A673 (cell line): ENCODE measurements around the gene FBXL19. TPM values are rescaled to one million over a fixed set of nuclear protein-coding genes. Genes with fewer than 3 reads are reported as not detected.

Source experiments
- BruUV-seq: library from RNA; stranded (reverse); fragments of 400-500 nt; replicated peaks from 2 replicates; lab custom pipeline; 2021; lab: Mats Ljungman, UMichigan
- CTCF ChIA-PET: fragments of 300-600 bp; sonication (Branson Sonifier 250); formaldehyde crosslinking; loops from one replicate; lab custom pipeline; 2022; ENCODE audit warnings: antibody characterized with exemption; lab: Charles Lee
- POLR2A ChIA-PET: fragments of 300-600 bp; sonication (Branson Sonifier 250); formaldehyde crosslinking; loops from one replicate; lab custom pipeline; 2022; ENCODE audit warnings: antibody characterized with exemption; ENCODE audit not compliant: low non-redundant PET; lab: Charles Lee
- DNase-seq: peaks from one replicate; pipeline ENCODE4 v3.0.0-alpha.2; 2015; ENCODE audit warnings: low spot score
- H3K27ac ChIP-seq: fragments of 200-600 bp; sonication (generic); 2 replicates; pipeline ENCODE4 v1.5.1; 2016; ENCODE audit warnings: mixed run types, low read depth, mild to moderate bottlenecking, mixed read lengths, antibody characterized with exemption, low read length; ENCODE audit not compliant: poor library complexity, severe bottlenecking
- H3K27me3 ChIP-seq: fragments of 200-600 bp; sonication (generic); replicated peaks from 2 replicates; pipeline ENCODE4 v1.6.1; 2017; ENCODE audit warnings: mixed run types, low read depth, mild to moderate bottlenecking, mixed read lengths, antibody characterized with exemption, low read length; ENCODE audit not compliant: insufficient read depth, poor library complexity
- H3K36me3 ChIP-seq: fragments of 200-600 bp; sonication (generic); 2 replicates; pipeline ENCODE4 v1.6.1; 2016; ENCODE audit warnings: mixed run types, mild to moderate bottlenecking, mixed read lengths, antibody characterized with exemption, low read length; ENCODE audit not compliant: insufficient read depth, poor library complexity, severe bottlenecking
- H3K4me1 ChIP-seq: fragments of 200-600 bp; sonication (generic); 2 replicates; pipeline ENCODE4 v1.6.1; 2017; ENCODE audit warnings: mixed run types, mild to moderate bottlenecking, mixed read lengths, antibody characterized with exemption, low read length; ENCODE audit not compliant: insufficient read depth, poor library complexity, severe bottlenecking
- H3K4me3 ChIP-seq: fragments of 200-600 bp; sonication (generic); 2 replicates; pipeline ENCODE4 v1.5.1; 2016; ENCODE audit warnings: low read depth, mixed run types, mild to moderate bottlenecking, mixed read lengths, low read length; ENCODE audit not compliant: poor library complexity, severe bottlenecking
- H3K9me3 ChIP-seq: fragments of 200-600 bp; sonication (generic); 2 replicates; pipeline ENCODE4 v1.6.1; 2016; ENCODE audit warnings: mixed run types, low read depth, mild to moderate bottlenecking, mixed read lengths, antibody characterized with exemption, low read length; ENCODE audit not compliant: poor library complexity, severe bottlenecking
- EZH2 ChIP-seq: fragments of 200-600 bp; sonication (generic); IDR thresholded peaks from 2 replicates; pipeline ENCODE4 v1.6.1; 2017; ENCODE audit warnings: borderline replicate concordance, low read depth, mild to moderate bottlenecking, mixed read lengths, antibody characterized with exemption, low read length; ENCODE audit not compliant: poor library complexity, severe bottlenecking
- intact Hi-C: fragments of 100-400 bp; cut with micrococcal nuclease; formaldehyde crosslinking; loops from one replicate; pipeline ENCODE4 v1.10.0; 2022; ENCODE audit not compliant: unreplicated experiment
- total RNA-seq: library from RNA; stranded (reverse); gene quantifications from 2 replicates; pipeline ENCODE4 v1.2.3, GENCODE V29; 2021
- TF ChIP-seq, protein P1 (sequence below): fragments of 300-800, 200-600 bp; sonication (generic); conservative IDR thresholded peaks from 2 replicates; pipeline ENCODE4 v1.5.1; 2017; ENCODE audit warnings: low read depth, mild to moderate bottlenecking, antibody characterized with exemption, low read length, moderate library complexity, mixed read lengths

Gene FBXL19
- total RNA-seq, 1 experiment from 2014 or later, result 39.3 TPM

DNA sequence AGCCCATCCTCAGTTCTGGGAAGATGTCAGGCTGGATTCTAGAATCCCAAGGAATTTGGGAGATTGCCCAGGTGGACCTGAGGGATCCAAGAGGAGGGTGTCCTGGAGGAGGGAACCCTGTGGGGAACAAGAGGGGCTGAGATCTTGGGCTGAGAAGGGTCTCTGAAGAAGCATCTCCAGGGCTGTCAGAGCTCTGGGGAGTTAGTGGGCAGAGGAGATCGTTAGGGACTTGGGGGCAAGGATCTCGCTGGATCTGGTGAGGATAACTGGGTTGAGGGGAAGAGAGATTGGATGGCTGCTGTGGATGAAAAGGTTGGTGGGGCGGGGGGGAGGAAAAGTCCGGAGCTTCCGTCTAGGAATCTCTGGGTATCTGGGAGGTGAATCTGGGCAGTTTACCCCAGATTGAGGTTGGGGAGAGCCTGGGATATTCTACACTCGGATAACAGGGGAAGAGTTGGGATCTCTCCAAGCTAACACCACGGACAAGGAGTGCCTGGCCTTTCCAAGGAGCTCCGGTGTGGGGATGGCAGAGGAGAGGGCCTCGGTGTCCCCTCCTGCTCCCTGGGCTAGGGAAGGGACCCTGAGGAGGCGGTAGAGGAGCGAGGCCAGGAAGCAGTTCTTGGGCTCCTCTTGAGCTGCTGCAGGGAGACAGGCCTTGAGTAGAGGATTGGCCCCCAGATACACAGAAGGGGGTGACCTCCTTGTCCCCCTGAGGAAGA, 1.7 kb downstream of the FBXL19 start:
- ChIA-PET POLR2A (no interaction called here), CTCF (no interaction called here)
- peaks cover 14% of the 10 kb centered on the region for H3K4me1 ChIP-seq
- H3K4me3 ChIP-seq, result peak overlapping the region; percentile 64
- no peaks in the 10 kb centered on the region for H3K27me3 ChIP-seq
- TF ChIP-seq, protein P1, sequence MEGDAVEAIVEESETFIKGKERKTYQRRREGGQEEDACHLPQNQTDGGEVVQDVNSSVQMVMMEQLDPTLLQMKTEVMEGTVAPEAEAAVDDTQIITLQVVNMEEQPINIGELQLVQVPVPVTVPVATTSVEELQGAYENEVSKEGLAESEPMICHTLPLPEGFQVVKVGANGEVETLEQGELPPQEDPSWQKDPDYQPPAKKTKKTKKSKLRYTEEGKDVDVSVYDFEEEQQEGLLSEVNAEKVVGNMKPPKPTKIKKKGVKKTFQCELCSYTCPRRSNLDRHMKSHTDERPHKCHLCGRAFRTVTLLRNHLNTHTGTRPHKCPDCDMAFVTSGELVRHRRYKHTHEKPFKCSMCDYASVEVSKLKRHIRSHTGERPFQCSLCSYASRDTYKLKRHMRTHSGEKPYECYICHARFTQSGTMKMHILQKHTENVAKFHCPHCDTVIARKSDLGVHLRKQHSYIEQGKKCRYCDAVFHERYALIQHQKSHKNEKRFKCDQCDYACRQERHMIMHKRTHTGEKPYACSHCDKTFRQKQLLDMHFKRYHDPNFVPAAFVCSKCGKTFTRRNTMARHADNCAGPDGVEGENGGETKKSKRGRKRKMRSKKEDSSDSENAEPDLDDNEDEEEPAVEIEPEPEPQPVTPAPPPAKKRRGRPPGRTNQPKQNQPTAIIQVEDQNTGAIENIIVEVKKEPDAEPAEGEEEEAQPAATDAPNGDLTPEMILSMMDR, result no peak
- TF ChIP-seq EZH2, result no peak
- peaks cover 3% of the 10 kb centered on the region for H3K36me3 ChIP-seq
- H3K9me3 ChIP-seq, result no peaks in the 10 kb centered on the region
- peak overlapping the region; percentile 93 for H3K27ac ChIP-seq
- intact Hi-C loops, result loop anchor here (5.0 kb wide), 2 partner anchors 148 to 178 kb away; partner anchors contain the start of gene PHKG2
- TSS peak; percentile 23 for BruUV-seq
- DNase-seq, result no peak

DNA sequence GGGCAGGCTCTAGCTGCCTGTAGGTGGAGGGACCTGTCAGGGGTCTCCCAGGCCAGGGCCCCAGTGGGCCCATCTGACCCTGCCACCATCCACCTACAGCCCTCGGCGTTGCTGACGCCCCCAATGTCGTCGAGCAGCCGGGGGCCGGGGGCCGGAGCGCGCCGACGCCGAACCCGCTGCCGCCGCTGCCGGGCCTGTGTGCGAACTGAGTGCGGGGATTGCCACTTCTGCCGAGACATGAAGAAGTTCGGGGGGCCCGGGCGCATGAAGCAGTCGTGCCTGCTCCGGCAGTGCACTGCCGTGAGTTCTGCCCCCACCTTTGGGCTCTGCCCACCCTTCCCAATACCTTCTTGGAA, 2.2 kb downstream of the FBXL19 start:
- Histone ChIP-seq H3K27ac (no peak overlapping the region), H3K9me3 (no peaks in the 10 kb centered on the region), H3K4me3 (no peak overlapping the region), H3K36me3 (peaks cover 9% of the 10 kb centered on the region), H3K4me1 (peaks cover 14% of the 10 kb centered on the region), H3K27me3 (no peaks in the 10 kb centered on the region)
- CTCF ChIA-PET, result no interaction called here
- DNase-seq, result no peak
- TF ChIP-seq, protein P1, result no peak
- no peak for TF ChIP-seq EZH2
- POLR2A ChIA-PET, result no interaction called here
- BruUV-seq, result no TSS peak
- intact Hi-C loops, result no loop called here

DNA sequence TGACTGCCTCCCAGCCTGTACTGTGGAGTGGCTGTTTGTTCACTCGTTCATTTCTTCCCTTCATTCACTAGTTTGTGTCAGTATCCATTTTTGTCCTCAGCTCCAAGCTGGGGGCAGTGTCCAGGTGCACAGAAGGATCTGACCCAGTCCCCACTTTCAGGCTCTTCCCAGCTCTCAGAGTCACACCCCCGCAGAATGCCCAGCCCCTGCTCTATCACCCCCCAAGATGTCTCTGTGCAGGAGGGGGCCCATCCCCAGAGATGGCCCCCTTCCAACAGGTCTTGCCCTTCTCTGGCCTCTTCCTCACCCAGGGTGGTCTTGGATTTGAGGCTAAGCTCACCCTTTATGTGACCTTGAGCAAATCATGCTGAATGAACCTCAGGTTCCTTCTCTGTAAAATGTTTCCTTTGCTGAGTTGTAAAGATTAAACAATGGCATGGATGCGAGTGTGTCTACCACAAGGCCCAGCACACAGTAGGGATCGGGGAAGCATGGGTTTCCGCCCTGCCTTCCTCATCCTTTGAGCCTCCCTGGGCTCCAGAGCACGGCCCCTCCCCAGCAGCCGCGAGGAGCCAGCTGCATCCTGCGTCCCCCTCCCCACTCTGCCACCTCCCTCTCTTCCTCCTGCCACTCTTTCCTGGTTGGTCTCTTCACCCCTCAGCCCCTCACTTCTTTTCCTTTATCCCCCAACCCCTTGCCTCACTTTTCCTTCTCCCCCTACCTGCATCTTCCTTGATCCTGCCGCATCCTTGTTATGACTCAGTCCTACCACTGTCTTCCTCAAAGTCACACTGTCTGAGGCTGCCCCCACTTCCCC, 2.8 kb downstream of the FBXL19 start:
- Histone ChIP-seq H3K27me3 (no peaks in the 10 kb centered on the region), H3K4me1 (peaks cover 11% of the 10 kb centered on the region), H3K27ac (peak overlapping the region; percentile 11), H3K9me3 (no peaks in the 10 kb centered on the region), H3K36me3 (peaks cover 14% of the 10 kb centered on the region), H3K4me3 (no peak overlapping the region)
- TF ChIP-seq, protein P1, result no peak
- TF ChIP-seq EZH2, result no peak
- no peak for DNase-seq
- ChIA-PET CTCF (no interaction called here), POLR2A (no interaction called here)
- BruUV-seq, result no TSS peak
- intact Hi-C loops, result no loop called here
